ENCODE results near the gene ASB1.

DNA sequence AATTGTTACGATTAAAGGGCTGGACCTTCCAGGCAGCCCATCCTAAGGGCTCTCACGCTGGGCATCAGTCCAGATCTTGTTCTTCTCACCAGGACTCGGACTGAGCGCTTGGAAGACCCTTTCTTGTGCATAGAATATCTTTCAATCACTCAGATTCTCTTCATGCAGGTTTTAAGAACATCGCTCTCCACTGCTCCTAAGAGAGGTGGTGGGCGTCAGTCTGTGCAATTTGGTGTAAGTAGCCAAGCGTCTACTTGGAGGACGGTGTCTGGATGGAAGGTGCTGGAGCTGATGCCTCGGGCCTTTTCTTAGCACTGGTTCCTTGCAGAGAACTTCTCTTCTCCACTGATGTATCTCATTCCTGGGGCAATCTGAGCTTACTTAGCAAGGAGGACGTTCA, 68.7 kb downstream of the ASB1 start:
- TF ChIP-seq, protein P1, sequence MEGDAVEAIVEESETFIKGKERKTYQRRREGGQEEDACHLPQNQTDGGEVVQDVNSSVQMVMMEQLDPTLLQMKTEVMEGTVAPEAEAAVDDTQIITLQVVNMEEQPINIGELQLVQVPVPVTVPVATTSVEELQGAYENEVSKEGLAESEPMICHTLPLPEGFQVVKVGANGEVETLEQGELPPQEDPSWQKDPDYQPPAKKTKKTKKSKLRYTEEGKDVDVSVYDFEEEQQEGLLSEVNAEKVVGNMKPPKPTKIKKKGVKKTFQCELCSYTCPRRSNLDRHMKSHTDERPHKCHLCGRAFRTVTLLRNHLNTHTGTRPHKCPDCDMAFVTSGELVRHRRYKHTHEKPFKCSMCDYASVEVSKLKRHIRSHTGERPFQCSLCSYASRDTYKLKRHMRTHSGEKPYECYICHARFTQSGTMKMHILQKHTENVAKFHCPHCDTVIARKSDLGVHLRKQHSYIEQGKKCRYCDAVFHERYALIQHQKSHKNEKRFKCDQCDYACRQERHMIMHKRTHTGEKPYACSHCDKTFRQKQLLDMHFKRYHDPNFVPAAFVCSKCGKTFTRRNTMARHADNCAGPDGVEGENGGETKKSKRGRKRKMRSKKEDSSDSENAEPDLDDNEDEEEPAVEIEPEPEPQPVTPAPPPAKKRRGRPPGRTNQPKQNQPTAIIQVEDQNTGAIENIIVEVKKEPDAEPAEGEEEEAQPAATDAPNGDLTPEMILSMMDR (IDR thresholded peaks at IDR 0.05): no peak
- TF ChIP-seq JUND (IDR thresholded peaks at IDR 0.05) (no peak), FOXM1 (IDR thresholded peaks at IDR 0.05; ENCODE audit: low read depth) (no peak), RAD21 (IDR thresholded peaks at IDR 0.05; ENCODE audit: low read length) (no peak), YY1 (IDR thresholded peaks at IDR 0.05; ENCODE audit: low read depth) (no peak), SMC3 (IDR thresholded peaks at IDR 0.05; ENCODE audit: low read depth, low read length) (no peak), MXI1 (IDR thresholded peaks at IDR 0.05; ENCODE audit: low read depth, low read length) (no peak), NRF1 (IDR thresholded peaks at IDR 0.05; ENCODE audit: low read depth, low read length) (no peak), POLR2AphosphoS5 (IDR thresholded peaks at IDR 0.05; ENCODE audit: low read depth, low read length) (no peak), REST (IDR thresholded peaks at IDR 0.05; ENCODE audit: low read depth, low read length) (no peak)
- TF ChIP-seq, protein P2, sequence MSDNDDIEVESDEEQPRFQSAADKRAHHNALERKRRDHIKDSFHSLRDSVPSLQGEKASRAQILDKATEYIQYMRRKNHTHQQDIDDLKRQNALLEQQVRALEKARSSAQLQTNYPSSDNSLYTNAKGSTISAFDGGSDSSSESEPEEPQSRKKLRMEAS (IDR thresholded peaks at IDR 0.05; ENCODE audit: low read depth): no peak
- TF ChIP-seq, protein P3, sequence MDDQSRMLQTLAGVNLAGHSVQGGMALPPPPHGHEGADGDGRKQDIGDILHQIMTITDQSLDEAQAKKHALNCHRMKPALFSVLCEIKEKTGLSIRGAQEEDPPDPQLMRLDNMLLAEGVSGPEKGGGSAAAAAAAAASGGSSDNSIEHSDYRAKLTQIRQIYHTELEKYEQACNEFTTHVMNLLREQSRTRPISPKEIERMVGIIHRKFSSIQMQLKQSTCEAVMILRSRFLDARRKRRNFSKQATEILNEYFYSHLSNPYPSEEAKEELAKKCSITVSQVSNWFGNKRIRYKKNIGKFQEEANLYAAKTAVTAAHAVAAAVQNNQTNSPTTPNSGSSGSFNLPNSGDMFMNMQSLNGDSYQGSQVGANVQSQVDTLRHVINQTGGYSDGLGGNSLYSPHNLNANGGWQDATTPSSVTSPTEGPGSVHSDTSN (IDR thresholded peaks at IDR 0.05): no peak

Measured in SK-N-SH (cell line).